Activated CD4-positive, alpha-beta memory T cell treated with anti-CD3 and anti-CD28 coated beads, Interleukin-2, amount 10 ng/mL, durations not matched to agents 7 days and 5 days (primary cell): ENCODE data around the gene KCNK3. TPM values are rescaled to one million over a fixed set of nuclear protein-coding genes. Genes with fewer than 3 reads are reported as not detected.

Experiments used
- CTCF ChIA-PET: fragments of 350-600 bp; sonication (Branson Sonifier 250); formaldehyde crosslinking; loops from one replicate; lab custom pipeline; 2021; ENCODE audit warnings: antibody characterized with exemption, inconsistent platforms; lab: Charles Lee
- POLR2A ChIA-PET: fragments of 350-600 bp; sonication (Branson Sonifier 250); formaldehyde crosslinking; loops from one replicate; lab custom pipeline; 2021; ENCODE audit warnings: antibody characterized with exemption; lab: Charles Lee
- DNase-seq: peaks from one replicate; pipeline ENCODE4 v3.0.0-alpha.2; 2020
- H3K27ac Mint-ChIP-seq: one replicate; pipeline ENCODE4 v1.8.0; 2021; ENCODE audit warnings: mild to moderate bottlenecking, mixed read lengths
- H3K27me3 Mint-ChIP-seq: one replicate; pipeline ENCODE4 v1.8.0; 2021; ENCODE audit warnings: mixed read lengths
- H3K36me3 Mint-ChIP-seq: one replicate; pipeline ENCODE4 v1.8.0; 2021; ENCODE audit warnings: low read depth, mixed read lengths
- H3K4me1 Mint-ChIP-seq: one replicate; pipeline ENCODE4 v1.8.0; 2021; ENCODE audit warnings: mixed read lengths
- H3K4me3 Mint-ChIP-seq: one replicate; pipeline ENCODE4 v1.8.0; 2021; ENCODE audit warnings: mild to moderate bottlenecking, mixed read lengths
- H3K9me3 Mint-ChIP-seq: one replicate; pipeline ENCODE4 v1.8.0; 2021; ENCODE audit warnings: mixed read lengths
- total RNA-seq, 2 experiments: library from RNA; stranded (reverse); gene quantifications; one replicate each; pipeline ENCODE4 v1.2.3, GENCODE V29; 2021

KCNK3 gene
- total RNA-seq, 2 experiments from 2014 or later, result not detected

- no peaks in the 10 kb centered on the region for H3K36me3 Mint-ChIP-seq
- H3K27ac Mint-ChIP-seq, result no peak overlapping the region
- no peak for DNase-seq
- no peaks in the 10 kb centered on the region for H3K9me3 Mint-ChIP-seq
- POLR2A ChIA-PET, result no interaction called here
- no peak overlapping the region for H3K4me3 Mint-ChIP-seq
- CTCF ChIA-PET, result no interaction called here
- H3K27me3 Mint-ChIP-seq, result peaks cover 4% of the 10 kb centered on the region
- no peaks in the 10 kb centered on the region for H3K4me1 Mint-ChIP-seq
Measured at GRCh38 chr2:26715528-26716270, 23.2 kb downstream of the KCNK3 start.

- no peaks in the 10 kb centered on the region for H3K4me1 Mint-ChIP-seq
- ChIA-PET CTCF (no interaction called here), POLR2A (no interaction called here)
- no peaks in the 10 kb centered on the region for H3K36me3 Mint-ChIP-seq
- H3K9me3 Mint-ChIP-seq, result no peaks in the 10 kb centered on the region
- DNase-seq, result no peak
- peaks cover 4% of the 10 kb centered on the region for H3K27me3 Mint-ChIP-seq
- no peak overlapping the region for H3K4me3 Mint-ChIP-seq
- no peak overlapping the region for H3K27ac Mint-ChIP-seq
Measured at GRCh38 chr2:26716340-26716739, 23.8 kb downstream of the KCNK3 start.

GRCh38 chr2:26716769-26717168 lies 24.2 kb downstream of the KCNK3 start:
- no peak for DNase-seq
- CTCF ChIA-PET, result no interaction called here
- H3K9me3 Mint-ChIP-seq, result no peaks in the 10 kb centered on the region
- no peaks in the 10 kb centered on the region for H3K4me1 Mint-ChIP-seq
- H3K27me3 Mint-ChIP-seq, result peaks cover 4% of the 10 kb centered on the region
- POLR2A ChIA-PET, result no interaction called here
- no peak overlapping the region for H3K27ac Mint-ChIP-seq
- no peaks in the 10 kb centered on the region for H3K36me3 Mint-ChIP-seq
- H3K4me3 Mint-ChIP-seq, result no peak overlapping the region

GRCh38 chr2:26717362-26717761 lies 24.8 kb downstream of the KCNK3 start:
- DNase-seq, result no peak
- H3K27ac Mint-ChIP-seq, result no peak overlapping the region
- CTCF ChIA-PET, result no interaction called here

GRCh38 chr2:26718949-26719686 lies 26.6 kb downstream of the KCNK3 start:
- peaks cover 4% of the 10 kb centered on the region for H3K27me3 Mint-ChIP-seq
- H3K4me1 Mint-ChIP-seq, result no peaks in the 10 kb centered on the region
- no peaks in the 10 kb centered on the region for H3K36me3 Mint-ChIP-seq
- H3K4me3 Mint-ChIP-seq, result no peak overlapping the region
- H3K27ac Mint-ChIP-seq, result no peak overlapping the region
- POLR2A ChIA-PET, result no interaction called here
- CTCF ChIA-PET, result interaction anchor here (1.1 to 1.3 kb wide), 2 partner anchors 26 to 27 kb away, joined by 3 to 4 read pairs; no protein-coding TSS in a partner anchor
- no peak for DNase-seq
- H3K9me3 Mint-ChIP-seq, result no peaks in the 10 kb centered on the region

More at GRCh38 chr2:26717362-26717761, 24.8 kb downstream of the KCNK3 start:
- H3K4me3 Mint-ChIP-seq, result no peak overlapping the region
- H3K27me3 Mint-ChIP-seq, result peaks cover 4% of the 10 kb centered on the region
- no peaks in the 10 kb centered on the region for H3K36me3 Mint-ChIP-seq
- no peaks in the 10 kb centered on the region for H3K9me3 Mint-ChIP-seq
- POLR2A ChIA-PET, result no interaction called here
- H3K4me1 Mint-ChIP-seq, result no peaks in the 10 kb centered on the region

- ChIA-PET POLR2A (no interaction called here), CTCF (no interaction called here)
- Mint-ChIP-seq H3K27me3 (peaks cover 4% of the 10 kb centered on the region), H3K36me3 (no peaks in the 10 kb centered on the region), H3K4me1 (no peaks in the 10 kb centered on the region), H3K27ac (no peak overlapping the region), H3K4me3 (no peak overlapping the region), H3K9me3 (no peaks in the 10 kb centered on the region)
- DNase-seq, result no peak
Measured at GRCh38 chr2:26720322-26721114, 28.0 kb downstream of the KCNK3 start.

- DNase-seq, result no peak
- H3K4me3 Mint-ChIP-seq, result no peak overlapping the region
- H3K9me3 Mint-ChIP-seq, result no peaks in the 10 kb centered on the region
- H3K4me1 Mint-ChIP-seq, result no peaks in the 10 kb centered on the region
- H3K27me3 Mint-ChIP-seq, result peaks cover 4% of the 10 kb centered on the region
- no peak overlapping the region for H3K27ac Mint-ChIP-seq
- ChIA-PET CTCF (no interaction called here), POLR2A (no interaction called here)
- no peaks in the 10 kb centered on the region for H3K36me3 Mint-ChIP-seq
Measured at GRCh38 chr2:26721115-26722032, 28.9 kb downstream of the KCNK3 start.

- H3K9me3 Mint-ChIP-seq, result no peaks in the 10 kb centered on the region
- no peaks in the 10 kb centered on the region for H3K4me1 Mint-ChIP-seq
- no peak for DNase-seq
- H3K27ac Mint-ChIP-seq, result no peak overlapping the region
- ChIA-PET CTCF (no interaction called here), POLR2A (no interaction called here)
- H3K27me3 Mint-ChIP-seq, result peaks cover 7% of the 10 kb centered on the region
- no peaks in the 10 kb centered on the region for H3K36me3 Mint-ChIP-seq
- H3K4me3 Mint-ChIP-seq, result no peak overlapping the region
Measured at GRCh38 chr2:26722328-26722727, 29.8 kb downstream of the KCNK3 start.

DNA sequence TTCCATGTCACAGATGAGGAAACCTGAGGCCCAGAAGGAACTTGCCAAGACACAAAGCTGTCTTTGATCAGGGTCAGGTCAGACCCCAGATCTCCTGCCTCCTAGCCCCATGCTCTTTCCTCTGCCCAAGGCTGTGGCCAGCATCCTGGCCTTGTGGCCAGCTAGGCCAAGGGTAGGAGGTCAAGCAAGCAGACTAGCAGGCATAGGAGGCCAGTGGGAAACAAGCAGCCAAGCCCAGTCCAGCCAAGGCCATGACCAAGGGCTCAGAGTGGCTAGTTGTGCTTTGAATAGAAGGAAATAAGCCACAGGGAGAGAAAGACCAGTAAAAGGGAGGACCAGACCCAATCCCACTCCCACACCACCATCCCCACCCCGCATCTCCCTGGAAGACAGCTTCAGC lies 30.4 kb downstream of the KCNK3 start:
- DNase-seq, result no peak
- Mint-ChIP-seq H3K36me3 (no peaks in the 10 kb centered on the region), H3K27ac (no peak overlapping the region), H3K27me3 (peaks cover 9% of the 10 kb centered on the region), H3K9me3 (no peaks in the 10 kb centered on the region), H3K4me3 (no peak overlapping the region), H3K4me1 (no peaks in the 10 kb centered on the region)
- ChIA-PET CTCF (no interaction called here), POLR2A (no interaction called here)

GRCh38 chr2:26723475-26723874 lies 31.0 kb downstream of the KCNK3 start:
- no peak overlapping the region for H3K27ac Mint-ChIP-seq
- peaks cover 9% of the 10 kb centered on the region for H3K27me3 Mint-ChIP-seq
- H3K36me3 Mint-ChIP-seq, result no peaks in the 10 kb centered on the region
- H3K9me3 Mint-ChIP-seq, result no peaks in the 10 kb centered on the region
- no peak for DNase-seq
- H3K4me1 Mint-ChIP-seq, result no peaks in the 10 kb centered on the region
- ChIA-PET POLR2A (no interaction called here), CTCF (no interaction called here)
- H3K4me3 Mint-ChIP-seq, result no peak overlapping the region

GRCh38 chr2:26723991-26724750 lies 31.6 kb downstream of the KCNK3 start:
- Mint-ChIP-seq H3K4me1 (no peaks in the 10 kb centered on the region), H3K27ac (no peak overlapping the region), H3K36me3 (no peaks in the 10 kb centered on the region), H3K9me3 (no peaks in the 10 kb centered on the region), H3K4me3 (no peak overlapping the region), H3K27me3 (peaks cover 11% of the 10 kb centered on the region)
- CTCF ChIA-PET, result no interaction called here
- POLR2A ChIA-PET, result no interaction called here
- no peak for DNase-seq
